CD14-positive monocyte (primary cell): ENCODE measurements around the gene HOXB13. TPM values are rescaled to one million over a fixed set of nuclear protein-coding genes. Genes with fewer than 3 reads are reported as not detected.

ENCODE experiments used
- DNase-seq, 3 donors: peaks; one replicate each; pipeline ENCODE4 v3.0.0-alpha.2; 2011 to 2022
- H2AFZ ChIP-seq: 2 replicates; pipeline ENCODE4 v1.6.0; 2012; ENCODE audit warnings: mild to moderate bottlenecking, low read depth, low read length, inconsistent platforms; ENCODE audit not compliant: insufficient read depth, poor library complexity, severe bottlenecking
- H3K27ac ChIP-seq, 2 donors: 1 replicate in 1 of 2; 2 replicates in 1 of 2; pipeline ENCODE4 v1.5.1; 2012 to 2013; ENCODE audit warnings: low read length in 2 of 2, control low read depth in 1 of 2, inconsistent platforms in 1 of 2, low read depth in 1 of 2, mild to moderate bottlenecking in 1 of 2
- H3K27me3 ChIP-seq, 2 donors: one replicate each; pipeline versions ENCODE4 v1.6.0 to v1.6.1; 2011 to 2013; ENCODE audit warnings: low read length in 2 of 2; ENCODE audit not compliant: control insufficient read depth in 2 of 2, insufficient read depth in 2 of 2
- H3K36me3 ChIP-seq, 2 donors: replicated peaks in 1 of 2; 1 replicate in 1 of 2; 2 replicates in 1 of 2; pipeline versions ENCODE4 v1.5.1 to v1.6.1; 2012 to 2013; ENCODE audit warnings: low read length in 2 of 2, control low read depth in 1 of 2, inconsistent platforms in 1 of 2, mild to moderate bottlenecking in 1 of 2; ENCODE audit not compliant: insufficient read depth in 2 of 2, control insufficient read depth in 1 of 2
- H3K4me1 ChIP-seq, 2 donors: 1 replicate in 1 of 2; 2 replicates in 1 of 2; pipeline versions ENCODE4 v1.5.1 to v1.6.1; 2012 to 2013; ENCODE audit warnings: low read length in 2 of 2, control low read depth in 1 of 2, inconsistent platforms in 1 of 2, mild to moderate bottlenecking in 1 of 2, moderate library complexity in 1 of 2; ENCODE audit not compliant: insufficient read depth in 2 of 2, control insufficient read depth in 1 of 2
- H3K4me2 ChIP-seq: replicated peaks from 2 replicates; pipeline ENCODE3; 2012; ENCODE audit warnings: low read length, moderate library complexity, mild to moderate bottlenecking; ENCODE audit not compliant: poor library complexity, severe bottlenecking; ENCODE audit errors: extremely low read depth
- H3K4me3 ChIP-seq, 3 experiments: fragments of 200-600 bp in 1 of 3; sonication (generic) in 1 of 3; replicated peaks in 1 of 3; 1 replicate in 2 of 3; 2 replicates in 1 of 3; pipeline ENCODE4 v1.5.1; 2011 to 2013; ENCODE audit warnings: low read length in 3 of 3, mild to moderate bottlenecking in 3 of 3, control low read depth in 2 of 3, low read depth in 2 of 3, inconsistent platforms in 1 of 3, moderate library complexity in 1 of 3
- H3K79me2 ChIP-seq: 2 replicates; pipeline ENCODE4 v1.6.0; 2012; ENCODE audit warnings: mild to moderate bottlenecking, control low read depth, inconsistent platforms, low read length, moderate library complexity; ENCODE audit not compliant: insufficient read depth
- H3K9ac ChIP-seq: 2 replicates; pipeline ENCODE4 v1.6.0; 2017; ENCODE audit warnings: low read length, mild to moderate bottlenecking; ENCODE audit not compliant: insufficient read depth, poor library complexity, severe bottlenecking
- H3K9me3 ChIP-seq, 2 donors: replicated peaks in 1 of 2; 1 replicate in 1 of 2; 2 replicates in 1 of 2; pipeline versions ENCODE4 v1.5.1 to v1.6.1; 2012 to 2013; ENCODE audit warnings: low read length in 2 of 2, control low read depth in 1 of 2; ENCODE audit not compliant: control insufficient read depth in 1 of 2, insufficient read depth in 1 of 2
- H4K20me1 ChIP-seq: 2 replicates; pipeline ENCODE4 v1.6.0; 2012; ENCODE audit warnings: mild to moderate bottlenecking, low read length, control low read depth, moderate library complexity; ENCODE audit not compliant: insufficient read depth
- H3K27ac Mint-ChIP-seq, 7 donors: one replicate each; pipeline ENCODE4 v1.8.0; 2020; ENCODE audit warnings: mild to moderate bottlenecking in 7 of 7, mixed read lengths in 7 of 7, moderate library complexity in 6 of 7, inconsistent platforms in 2 of 7
- H3K27me3 Mint-ChIP-seq, 3 donors: one replicate each; pipeline ENCODE4 v1.8.0; 2021 to 2022; ENCODE audit warnings: low read depth in 3 of 3, mild to moderate bottlenecking in 3 of 3, mixed read lengths in 3 of 3, moderate library complexity in 3 of 3, inconsistent platforms in 1 of 3
- H3K36me3 Mint-ChIP-seq, 2 donors: one replicate each; pipeline ENCODE4 v1.8.0; 2020; ENCODE audit warnings: mixed read lengths in 2 of 2, inconsistent platforms in 1 of 2, mild to moderate bottlenecking in 1 of 2
- H3K4me1 Mint-ChIP-seq: one replicate; pipeline ENCODE4 v1.8.0; 2020; ENCODE audit warnings: mild to moderate bottlenecking, mixed read lengths
- H3K4me3 Mint-ChIP-seq, 2 donors: one replicate each; pipeline ENCODE4 v1.8.0; 2020; ENCODE audit warnings: mild to moderate bottlenecking in 2 of 2, mixed read lengths in 2 of 2, moderate library complexity in 1 of 2
- H3K9me3 Mint-ChIP-seq, 7 donors: one replicate each; pipeline ENCODE4 v1.8.0; 2020 to 2022; ENCODE audit warnings: mixed read lengths in 7 of 7, mild to moderate bottlenecking in 6 of 7, moderate library complexity in 6 of 7, inconsistent platforms in 2 of 7
- CTCF ChIP-seq: fragments of 200-600 bp; IDR thresholded peaks from one replicate; pipeline ENCODE4 v1.8.0; 2022; ENCODE audit warnings: antibody characterized with exemption, mild to moderate bottlenecking
- WGBS: methylation state at CpG from one replicate; pipeline ENCODE4 v1.1.5; 2013; ENCODE audit warnings: missing lambda C conversion rate; ENCODE audit not compliant: insufficient coverage; 5-methylcytosine and 5-hydroxymethylcytosine counted together
- intact Hi-C, 2 donors: fragments of 100-400 bp; cut with micrococcal nuclease; formaldehyde crosslinking; loops; one replicate each; pipeline versions ENCODE4 v1.15.0 to v1.15.1; 2023
- polyA plus RNA-seq, 3 donors: library from polyadenylated mRNA; depleted of rRNA in 1 of 3; unstranded in 2 of 3; stranded (reverse) in 1 of 3; fragments of 300-500 nt in 2 of 3; fragments of >200 nt in 1 of 3; fragmentation: Illumina TruSeq in 2 of 3; gene quantifications; 1 replicate in 2 of 3; 2 replicates in 1 of 3; pipeline ENCODE4 v1.2.3, GENCODE V29; 2012 to 2021

The HOXB13 gene
- polyA plus RNA-seq, 3 donors, result not detected

- no peaks in the 10 kb centered on the region for H3K36me3 ChIP-seq
- intact Hi-C loops, result no loop called here
- H3K9me3 ChIP-seq, result peaks cover 6 to 39% of the 10 kb centered on the region in 2 donors
- 12% methylated on average over 24 of the region's 37 CpGs for WGBS
- Mint-ChIP-seq H3K4me1 (peaks cover 30% of the 10 kb centered on the region), H3K27ac (no peak overlapping the region), H3K27me3 (peaks cover 90 to 98% (median 96%) of the 10 kb centered on the region in 3 donors), H3K36me3 (peaks cover 0 to 14% of the 10 kb centered on the region in 2 donors), H3K9me3 (peaks cover 0 to 34% (median 21%) of the 10 kb centered on the region in 7 donors), H3K4me3 (peak overlapping the region in 1 of 2 donors; percentile 82)
- no peak overlapping the region for H3K4me3 ChIP-seq
- H2AFZ ChIP-seq, result no peak overlapping the region
- H3K4me1 ChIP-seq, result peaks cover 21 to 25% of the 10 kb centered on the region in 2 donors
- no peak overlapping the region for H3K4me2 ChIP-seq
- H3K27me3 ChIP-seq, result peaks cover 91 to 100% of the 10 kb centered on the region in 2 donors
- H3K79me2 ChIP-seq, result no peaks in the 10 kb centered on the region
- DNase-seq, result no peak
- no peak for TF ChIP-seq CTCF
- H3K27ac ChIP-seq, result no peak overlapping the region
- H3K9ac ChIP-seq, result no peak overlapping the region
- no peaks in the 10 kb centered on the region for H4K20me1 ChIP-seq
These were observed 8.8 kb downstream of the HOXB13 start for GRCh38 chr17:48719642-48720265.

- Histone ChIP-seq H4K20me1 (no peaks in the 10 kb centered on the region), H3K4me1 (peaks cover 19 to 20% of the 10 kb centered on the region in 2 donors), H3K9me3 (peaks cover 3 to 37% of the 10 kb centered on the region in 2 donors), H3K27me3 (peaks cover 85 to 99% of the 10 kb centered on the region in 2 donors), H3K27ac (no peak overlapping the region), H3K9ac (no peak overlapping the region), H3K4me3 (no peak overlapping the region), H2AFZ (peak overlapping the region; percentile 21), H3K36me3 (no peaks in the 10 kb centered on the region), H3K79me2 (no peaks in the 10 kb centered on the region), H3K4me2 (no peak overlapping the region)
- Mint-ChIP-seq H3K27me3 (peaks cover 85 to 97% (median 96%) of the 10 kb centered on the region in 3 donors), H3K36me3 (peaks cover 0 to 12% of the 10 kb centered on the region in 2 donors), H3K4me3 (peak overlapping the region in 1 of 2 donors; percentile 82), H3K27ac (no peak overlapping the region), H3K9me3 (peaks cover 0 to 28% (median 19%) of the 10 kb centered on the region in 7 donors), H3K4me1 (peaks cover 25% of the 10 kb centered on the region)
- WGBS, result 2% methylated on average over 71 of the region's 80 CpGs
- TF ChIP-seq CTCF, result no peak
- intact Hi-C loops, result no loop called here
- DNase-seq, result no peak
These were observed 9.5 kb downstream of the HOXB13 start for GRCh38 chr17:48718761-48719641.
